GM12878 (cell line): ENCODE data around the gene ITGB1BP2. TPM values are rescaled to one million over a fixed set of nuclear protein-coding genes. Genes with fewer than 3 reads are reported as not detected.

Experiments used
- ATAC-seq: fragments of 200-7000 bp; cut with Tn5 transposase; 3 replicates; pipeline ENCODE4 v1.9.1; 2020; ENCODE audit warnings: mild to moderate bottlenecking, moderate library complexity
- BruUV-seq: library from RNA; stranded (reverse); fragments of 400-500 nt; replicated peaks from 2 replicates; lab custom pipeline; 2021; lab: Mats Ljungman, UMichigan
- CTCF ChIA-PET: fragments of 300-600 bp; sonication (Branson Sonifier 250); formaldehyde crosslinking; extraction: SDS; loops from one replicate; lab custom pipeline; 2021; ENCODE audit warnings: inconsistent platforms; lab: Yijun Ruan, JAX
- POLR2A ChIA-PET: fragments of 350-600 bp; formaldehyde crosslinking; extraction: SDS; loops from one replicate; lab custom pipeline; 2021; ENCODE audit warnings: inconsistent platforms; lab: Charles Lee
- RAD21 ChIA-PET: fragments of 300-600 bp; sonication (Branson Sonifier 250); formaldehyde crosslinking; loops from one replicate; lab custom pipeline; 2023; ENCODE audit warnings: antibody characterized with exemption; ENCODE audit not compliant: unreplicated experiment; lab: Charles Lee
- SMC1A ChIA-PET: fragments of 300-600 bp; sonication (Branson Sonifier 250); formaldehyde crosslinking; loops from one replicate; lab custom pipeline; 2023; ENCODE audit not compliant: unreplicated experiment, uncharacterized antibody; lab: Charles Lee
- DNase-seq: peaks from one replicate; pipeline ENCODE4 v3.0.0-alpha.2; 2011; ENCODE audit warnings: low read depth, low spot score
- FAIRE-seq: peaks from 3 replicates; lab custom pipeline; 2011; peaks lifted over from hg19 to GRCh38; lab: Jason Lieb, UNC
- H2AFZ ChIP-seq: 2 replicates; pipeline ENCODE4 v1.6.0; 2011; ENCODE audit warnings: low read depth, low read length, control low read depth; ENCODE audit not compliant: control insufficient read depth
- H3K27ac ChIP-seq: 2 replicates; pipeline ENCODE4 v1.5.1; 2011; ENCODE audit warnings: control low read depth; ENCODE audit not compliant: control insufficient read depth, insufficient read depth
- H3K27me3 ChIP-seq, 2 experiments: replicated peaks in 1 of 2; 2 replicates each; pipeline versions ENCODE4 v1.6.0 to v1.6.1; 2011; ENCODE audit warnings: low read length in 1 of 2; ENCODE audit not compliant: control insufficient read depth in 2 of 2, insufficient read depth in 2 of 2
- H3K36me3 ChIP-seq, 2 experiments: 2 replicates each; pipeline ENCODE4 v1.5.1; 2011; ENCODE audit warnings: low read length in 1 of 2; ENCODE audit not compliant: control insufficient read depth in 2 of 2, insufficient read depth in 2 of 2
- H3K4me1 ChIP-seq: 2 replicates; pipeline ENCODE4 v1.6.1; 2011; ENCODE audit warnings: mild to moderate bottlenecking, low read length, moderate library complexity, mixed read lengths; ENCODE audit not compliant: control insufficient read depth, insufficient read depth
- H3K4me2 ChIP-seq: 2 replicates; pipeline ENCODE4 v1.6.0; 2011; ENCODE audit warnings: control low read depth; ENCODE audit not compliant: control insufficient read depth, insufficient read depth
- H3K4me3 ChIP-seq: fragments of 200-600 bp; sonication (generic); 2 replicates; pipeline ENCODE4 v1.5.1; 2016
- H3K79me2 ChIP-seq: 2 replicates; pipeline ENCODE4 v1.6.0; 2011; ENCODE audit warnings: low read length; ENCODE audit not compliant: control insufficient read depth, insufficient read depth
- H3K9ac ChIP-seq: 2 replicates; pipeline ENCODE4 v1.8.0; 2011; ENCODE audit warnings: low read length, control low read depth, mixed read lengths; ENCODE audit not compliant: control insufficient read depth, insufficient read depth
- H3K9me3 ChIP-seq: replicated peaks from 3 replicates; pipeline ENCODE4 v1.5.1; 2011; ENCODE audit warnings: mild to moderate bottlenecking, low read length; ENCODE audit not compliant: control insufficient read depth, insufficient read depth
- H4K20me1 ChIP-seq: 2 replicates; pipeline ENCODE4 v1.6.0; 2011; ENCODE audit not compliant: control insufficient read depth, insufficient read depth
- CBFB ChIP-seq: IDR thresholded peaks from 2 replicates; pipeline ENCODE4 v1.6.1; 2016; ENCODE audit warnings: antibody characterized with exemption, low read depth
- CHD4 ChIP-seq: fragments of 200-600 bp; sonication (generic); IDR thresholded peaks from 2 replicates; pipeline ENCODE4 v1.6.1; 2016; ENCODE audit warnings: mild to moderate bottlenecking
- EP300 ChIP-seq, 2 experiments: fragments of 150-350 bp in 1 of 2; IDR thresholded peaks; 2 replicates each; pipeline ENCODE4 v1.6.1; 2011 to 2012; ENCODE audit warnings: low read depth in 2 of 2, low read length in 2 of 2, borderline replicate concordance in 1 of 2, improper control_type of control experiment in 1 of 2, inconsistent platforms in 1 of 2; ENCODE audit not compliant: control insufficient read depth in 1 of 2
- FOS ChIP-seq: IDR thresholded peaks from 3 replicates; pipeline ENCODE4 v1.6.1; 2011; ENCODE audit warnings: borderline replicate concordance; ENCODE audit not compliant: insufficient read length; ENCODE audit errors: extremely low read depth
- HCFC1 ChIP-seq: fragments of 150-350 bp; IDR thresholded peaks from 2 replicates; pipeline ENCODE4 v1.6.1; 2014; ENCODE audit warnings: low read length
- MTA2 ChIP-seq: fragments of 450-650 bp; IDR thresholded peaks from 2 replicates; pipeline ENCODE4 v1.6.1; 2016; ENCODE audit warnings: low read depth, mild to moderate bottlenecking, moderate library complexity
- NBN ChIP-seq: fragments of 450-650 bp; IDR thresholded peaks from 2 replicates; pipeline ENCODE4 v1.6.1; 2016
- RAD51 ChIP-seq: fragments of 450-650 bp; IDR thresholded peaks from 2 replicates; pipeline ENCODE4 v1.6.1; 2016; ENCODE audit warnings: moderate library complexity, mild to moderate bottlenecking, inconsistent platforms
- RELB ChIP-seq: fragments of 450-650 bp; IDR thresholded peaks from 2 replicates; pipeline ENCODE4 v1.6.1; 2017; ENCODE audit warnings: low read depth, mild to moderate bottlenecking, moderate library complexity
- REST ChIP-seq: IDR thresholded peaks from 2 replicates; pipeline ENCODE4 v1.6.1; 2012; ENCODE audit warnings: mild to moderate bottlenecking, low read depth, low read length
- RFX5 ChIP-seq: IDR thresholded peaks from 2 replicates; pipeline ENCODE4 v1.6.1; 2011; ENCODE audit warnings: low read depth, low read length, improper control_type of control experiment
- SIX5 ChIP-seq: IDR thresholded peaks from 2 replicates; pipeline ENCODE4 v1.6.1; 2011; ENCODE audit warnings: mild to moderate bottlenecking, low read depth, low read length, moderate library complexity; ENCODE audit not compliant: severe bottlenecking
- TARDBP ChIP-seq: IDR thresholded peaks from 2 replicates; pipeline ENCODE4 v1.6.1; 2016; ENCODE audit warnings: borderline replicate concordance
- ZBTB40 ChIP-seq: fragments of 450-650 bp; IDR thresholded peaks from 2 replicates; pipeline ENCODE4 v1.6.1; 2016; ENCODE audit warnings: mild to moderate bottlenecking, moderate library complexity, borderline replicate concordance
- ZNF384 ChIP-seq: IDR thresholded peaks from 2 replicates; pipeline ENCODE4 v1.6.1; 2012; ENCODE audit warnings: low read depth, mild to moderate bottlenecking, low read length, improper control_type of control experiment, borderline replicate concordance
- WGBS: methylation state at CpG from one replicate; pipeline ENCODE4 v1.1.6; 2016; ENCODE audit warnings: low lambda C conversion rate; ENCODE audit not compliant: insufficient replicate concordance, insufficient coverage; ENCODE audit errors: missing lambda C conversion rate; 5-methylcytosine and 5-hydroxymethylcytosine counted together
- in situ Hi-C: fragments of 300-500 bp; cut with MboI; formaldehyde crosslinking; loops from 9 replicates; pipeline ENCODE4 v1.14.3; 2018; ENCODE audit warnings: mixed read lengths
- intact Hi-C: fragments of 100-400 bp; cut with micrococcal nuclease; formaldehyde crosslinking; loops from one replicate; pipeline ENCODE4 v1.14.2; 2022; ENCODE audit not compliant: unreplicated experiment
- polyA plus RNA-seq, 11 experiments: library from polyadenylated mRNA; depleted of rRNA in 4 of 11; unstranded in 6 of 11; stranded (reverse) in 5 of 11; fragments of >200 nt; fragmentation: Nextera tagmentation in 4 of 11; fragmentation: Illumina TruSeq in 1 of 11; extraction: Ambion mirVana in 4 of 11; extraction: Trizol in 1 of 11; gene quantifications; 1 replicate in 1 of 11; 2 replicates in 10 of 11; pipeline versions ENCODE4 v1.2.1 to v1.2.3, GENCODE V29; 2011 to 2016; ENCODE audit warnings: inconsistent platforms in 2 of 11, missing spikeins in 2 of 11, low read depth in 1 of 11
- total RNA-seq, 4 experiments: library from RNA; depleted of rRNA in 3 of 4; stranded (reverse); fragments of >200 nt in 3 of 4; fragmentation: Illumina TruSeq in 1 of 4; extraction: Trizol in 1 of 4; gene quantifications; 2 replicates each; pipeline versions ENCODE4 v1.2.1 to v1.2.3, GENCODE V29; 2013 to 2021

ITGB1BP2 gene
- total and polyA plus RNA-seq, 10 of the 15 experiments (the other 5 are each of a cell fraction or from before 2014, with no cell fraction given), result 0.50 to 2.9 (median 1.7) TPM

- H4K20me1 ChIP-seq, result no peaks in the 10 kb centered on the region
- no peak overlapping the region for H2AFZ ChIP-seq
- ATAC-seq, result no peak
- 25% methylated on average over 1 of the region's 1 CpG for WGBS
- no peaks in the 10 kb centered on the region for H3K4me1 ChIP-seq
- no peak for DNase-seq
- intact Hi-C loops (no loop called here), in situ Hi-C loops (no loop called here)
- no peaks in the 10 kb centered on the region for H3K79me2 ChIP-seq
- ChIA-PET RAD21 (no interaction called here), CTCF (no interaction called here), SMC1A (no interaction called here), POLR2A (no interaction called here)
- peaks cover 2% of the 10 kb centered on the region; the same call in 2 of the 3 replicates for H3K9me3 ChIP-seq
- no peak overlapping the region for H3K4me3 ChIP-seq
- no peak overlapping the region for H3K4me2 ChIP-seq
- no peak overlapping the region for H3K27ac ChIP-seq
- H3K9ac ChIP-seq, result no peak overlapping the region
- FAIRE-seq, result no peak
- TF ChIP-seq FOS (no peak), CBFB (no peak), SIX5 (no peak), MTA2 (no peak), EP300 (IDR thresholded peaks at IDR 0.05; ENCODE audit: borderline replicate concordance in 1 of 2, control insufficient read depth in 1 of 2, low read depth in 2 of 2, low read length in 2 of 2) (no peak), CHD4 (no peak), RFX5 (no peak), RELB (no peak), TARDBP (no peak), ZBTB40 (no peak), RAD51 (no peak), REST (no peak), HCFC1 (no peak), ZNF384 (no peak), NBN (no peak)
- H3K36me3 ChIP-seq, result no peaks in the 10 kb centered on the region
- BruUV-seq, result no TSS peak
- H3K27me3 ChIP-seq, result no peaks in the 10 kb centered on the region
Observed at GRCh38 chrX:71321731-71322130, 20.2 kb downstream of the ITGB1BP2 start.
